HEK293T (cell line): ENCODE data around the gene MCEMP1.

ENCODE experiments used
- CTCF ChIA-PET: fragments of 350-600 bp; formaldehyde crosslinking; extraction: SDS; loops from one replicate; lab custom pipeline; 2021; ENCODE audit warnings: antibody characterized with exemption, inconsistent platforms; lab: Yijun Ruan, JAX
- POLR2A ChIA-PET: fragments of 350-600 bp; formaldehyde crosslinking; extraction: SDS; loops from one replicate; lab custom pipeline; 2020; ENCODE audit warnings: antibody characterized with exemption, inconsistent platforms; lab: Yijun Ruan, JAX
- DNase-seq: peaks from one replicate; pipeline ENCODE4 v3.0.0; 2012; ENCODE audit warnings: mixed read lengths; ENCODE audit errors: extremely low spot score
- ARNT ChIP-seq: fragments of 450-650 bp; IDR thresholded peaks from 2 replicates; pipeline ENCODE4 v1.6.1; 2017; ENCODE audit warnings: mild to moderate bottlenecking
- BHLHE40 ChIP-seq: fragments of 450-650 bp; IDR thresholded peaks from 2 replicates; pipeline ENCODE4 v1.6.1; 2016; ENCODE audit warnings: mild to moderate bottlenecking, moderate library complexity, borderline replicate concordance
- CTBP1 ChIP-seq: fragments of 450-650 bp; IDR thresholded peaks from 2 replicates; pipeline ENCODE4 v1.6.1; 2016; ENCODE audit warnings: borderline replicate concordance
- ELF4 ChIP-seq: fragments of 450-650 bp; IDR thresholded peaks from 2 replicates; pipeline ENCODE4 v1.6.1; 2017; ENCODE audit warnings: antibody characterized with exemption
- FOXA1 ChIP-seq: fragments of 450-650 bp; IDR thresholded peaks from 2 replicates; pipeline ENCODE4 v1.6.1; 2016; ENCODE audit warnings: mild to moderate bottlenecking
- FOXK2 ChIP-seq: fragments of 450-650 bp; IDR thresholded peaks from 2 replicates; pipeline ENCODE4 v1.6.1; 2016; ENCODE audit warnings: mild to moderate bottlenecking
- FOXM1 ChIP-seq: fragments of 450-650 bp; IDR thresholded peaks from 2 replicates; pipeline ENCODE4 v1.6.1; 2017; ENCODE audit warnings: mild to moderate bottlenecking, borderline replicate concordance
- HDGF ChIP-seq: fragments of 450-650 bp; IDR thresholded peaks from 2 replicates; pipeline ENCODE4 v1.6.1; 2017; ENCODE audit warnings: antibody characterized with exemption, borderline replicate concordance
- L3MBTL2 ChIP-seq: fragments of 450-650 bp; conservative IDR thresholded peaks from 2 replicates; pipeline ENCODE4 v1.6.1; 2016; ENCODE audit warnings: mild to moderate bottlenecking
- LEF1 ChIP-seq: fragments of 450-650 bp; IDR thresholded peaks from 2 replicates; pipeline ENCODE4 v1.6.1; 2017; ENCODE audit warnings: mild to moderate bottlenecking, borderline replicate concordance
- NFRKB ChIP-seq: fragments of 450-650 bp; IDR thresholded peaks from 2 replicates; pipeline ENCODE4 v1.6.1; 2016; ENCODE audit warnings: mild to moderate bottlenecking, moderate library complexity
- PKNOX1 ChIP-seq: fragments of 450-650 bp; IDR thresholded peaks from 2 replicates; pipeline ENCODE4 v1.6.1; 2016
- SP1 ChIP-seq: fragments of 450-650 bp; IDR thresholded peaks from 2 replicates; pipeline ENCODE4 v1.6.1; 2017
- SUZ12 ChIP-seq: fragments of 450-650 bp; IDR thresholded peaks from 2 replicates; pipeline ENCODE4 v1.6.1; 2016; ENCODE audit warnings: mild to moderate bottlenecking
- TARDBP ChIP-seq: fragments of 450-650 bp; IDR thresholded peaks from 2 replicates; pipeline ENCODE4 v1.6.1; 2016
- ZNF384 ChIP-seq: fragments of 450-650 bp; IDR thresholded peaks from 2 replicates; pipeline ENCODE4 v1.6.1; 2016

The MCEMP1 gene

GRCh38 chr19:7668842-7669241 lies 8.0 kb upstream of the MCEMP1 start, which contains the start of gene RETN:
TSS of gene RETN (plus strand) at chr19:7669049. CDS start at chr19:7669327, 278 bp downstream.
- no peak for DNase-seq
- POLR2A ChIA-PET = interaction anchor here (1.0 kb wide), 1 partner anchor 8 kb away, joined by 3 read pairs; no protein-coding TSS in a partner anchor
- CTCF ChIA-PET = interaction anchor here (1.2 to 1.6 kb wide), 2 partner anchors 12 to 16 kb away, joined by 3 to 9 read pairs; partner anchors contain the start of gene TRAPPC5
- TF ChIP-seq CTBP1 (no peak), SUZ12 (no peak), TARDBP (no peak), FOXK2 (no peak), SP1 (no peak), LEF1 (no peak), NFRKB (no peak), PKNOX1 (no peak), ELF4 (no peak), HDGF (no peak), FOXA1 (no peak), FOXM1 (no peak), BHLHE40 (no peak)

DNA sequence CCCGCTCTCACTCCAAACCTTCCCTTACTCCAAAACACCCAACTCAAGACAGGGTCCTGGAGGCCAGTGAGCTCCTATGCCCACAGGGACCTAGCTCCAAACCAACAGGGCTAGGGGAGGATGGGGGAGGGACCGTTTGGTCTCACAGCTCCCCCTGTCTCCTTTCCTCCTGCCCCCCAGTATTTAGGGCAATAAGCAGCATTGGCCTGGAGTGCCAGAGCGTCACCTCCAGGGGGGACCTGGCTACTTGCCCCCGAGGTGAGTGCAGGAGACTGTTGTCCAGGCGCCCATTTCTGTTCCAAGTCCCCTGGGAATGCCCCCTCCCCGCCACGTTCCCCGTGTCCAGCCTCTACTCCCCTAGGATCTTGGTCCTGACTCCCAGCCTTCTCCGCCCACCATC lies 7.2 kb upstream of the MCEMP1 start:
- TF ChIP-seq NFRKB (no peak), TARDBP (no peak), CTBP1 (no peak), HDGF (no peak), ARNT (no peak), BHLHE40 (no peak), FOXA1 (no peak), ZNF384 (no peak), SP1 (no peak), LEF1 (no peak), ELF4 (no peak), FOXM1 (no peak), FOXK2 (no peak), SUZ12 (no peak), PKNOX1 (no peak), L3MBTL2 (no peak)
- POLR2A ChIA-PET = interaction anchor here (1.0 to 1.2 kb wide), 2 partner anchors 9 to 11 kb away, joined by 3 to 4 read pairs; partner anchors contain the start of gene TRAPPC5
- DNase-seq = no peak
- CTCF ChIA-PET = interaction anchor here (0.6 to 1.6 kb wide), 2 partner anchors 11 to 156 kb away, joined by 4 to 9 read pairs; partner anchors contain the start of gene TRAPPC5

GRCh38 chr19:7670150-7670783 lies 6.6 kb upstream of the MCEMP1 start:
- no peak for DNase-seq
- TF ChIP-seq L3MBTL2 (peak; percentile 34; the same call in 1 of the 2 replicates), BHLHE40 (no peak), FOXA1 (no peak)
- CTCF ChIA-PET = interaction anchor here (0.6 to 1.6 kb wide), 2 partner anchors 11 to 156 kb away, joined by 4 to 9 read pairs; partner anchors contain the start of gene TRAPPC5
- POLR2A ChIA-PET = interaction anchor here (1.2 to 2.4 kb wide), 2 partner anchors 10 to 11 kb away, joined by 4 to 7 read pairs; partner anchors contain the start of gene TRAPPC5

GRCh38 chr19:7670790-7671189 lies 6.1 kb upstream of the MCEMP1 start:
- no peak for TF ChIP-seq PKNOX1
- no peak for TF ChIP-seq FOXA1
- TF ChIP-seq SUZ12 = no peak
- TF ChIP-seq ARNT = no peak
- TF ChIP-seq HDGF = no peak
- no peak for TF ChIP-seq BHLHE40
- TF ChIP-seq LEF1 = no peak
- TF ChIP-seq SP1 = no peak
- TF ChIP-seq ZNF384 = no peak
- TF ChIP-seq TARDBP = no peak
- TF ChIP-seq CTBP1 = no peak
- no peak for TF ChIP-seq FOXK2
- TF ChIP-seq NFRKB = no peak
- TF ChIP-seq L3MBTL2 = no peak
- TF ChIP-seq ELF4 = no peak
- TF ChIP-seq FOXM1 = no peak
- ChIA-PET POLR2A (interaction anchor here (2.4 kb wide), 1 partner anchor 10 kb away, joined by 7 read pairs; the partner anchor contains the start of gene TRAPPC5), CTCF (no interaction called here)
- DNase-seq = no peak

- DNase-seq = no peak
- ChIA-PET POLR2A (interaction anchor here (2.4 kb wide), 1 partner anchor 8 kb away, joined by 7 read pairs; the partner anchor contains the start of gene TRAPPC5), CTCF (no interaction called here)
- TF ChIP-seq PKNOX1 (no peak), FOXM1 (no peak)
These were observed 4.4 kb upstream of the MCEMP1 start for GRCh38 chr19:7672522-7672921.
